GM06990 (cell line): Measurements from ENCODE around the gene PKN2.

Experiments used
- DNase-seq: peaks from one replicate; pipeline ENCODE4 v3.0.0-alpha.2; 2011; ENCODE audit not compliant: insufficient read length; ENCODE audit errors: extremely low read depth
- H3K27me3 ChIP-seq: replicated peaks from 2 replicates; pipeline ENCODE4 v1.6.0; 2011; ENCODE audit warnings: low read length; ENCODE audit not compliant: control insufficient read depth, insufficient read depth
- H3K36me3 ChIP-seq: 2 replicates; pipeline ENCODE4 v1.5.1; 2011; ENCODE audit warnings: low read length; ENCODE audit not compliant: control insufficient read depth, insufficient read depth
- H3K4me3 ChIP-seq: replicated peaks from 2 replicates; pipeline ENCODE4 v1.5.1; 2011; ENCODE audit warnings: low read depth, mild to moderate bottlenecking, control low read depth, low read length
- CTCF ChIP-seq: IDR thresholded peaks from 2 replicates; pipeline ENCODE4 v1.5.1; 2011; ENCODE audit warnings: low read length, control low read depth, mild to moderate bottlenecking, inconsistent platforms; ENCODE audit not compliant: insufficient read depth, poor library complexity, severe bottlenecking

PKN2 gene

GRCh38 chr1:88730132-88730675 lies 46.1 kb downstream of the PKN2 start:
- no peak for TF ChIP-seq CTCF
- Histone ChIP-seq H3K36me3 (no peaks in the 10 kb centered on the region; the same call in 1 of the 2 replicates), H3K4me3 (no peak overlapping the region), H3K27me3 (no peaks in the 10 kb centered on the region)
- no peak for DNase-seq

- H3K4me3 ChIP-seq, result no peak overlapping the region
These were observed 46.9 kb downstream of the PKN2 start for GRCh38 chr1:88730995-88731394.

GRCh38 chr1:88731475-88732269 lies 47.6 kb downstream of the PKN2 start:
- TF ChIP-seq CTCF, result no peak
- Histone ChIP-seq H3K4me3 (no peak overlapping the region), H3K36me3 (no peaks in the 10 kb centered on the region; the same call in 1 of the 2 replicates), H3K27me3 (no peaks in the 10 kb centered on the region)
- DNase-seq, result no peak

More at GRCh38 chr1:88730995-88731394, 46.9 kb downstream of the PKN2 start:
- DNase-seq, result no peak
- no peaks in the 10 kb centered on the region; the same call in 1 of the 2 replicates for H3K36me3 ChIP-seq
- no peaks in the 10 kb centered on the region for H3K27me3 ChIP-seq
- no peak for TF ChIP-seq CTCF

GRCh38 chr1:88735382-88735781 lies 51.3 kb downstream of the PKN2 start:
- no peaks in the 10 kb centered on the region for H3K27me3 ChIP-seq
- no peak for TF ChIP-seq CTCF
- H3K4me3 ChIP-seq, result no peak overlapping the region
- DNase-seq, result no peak
- H3K36me3 ChIP-seq, result no peaks in the 10 kb centered on the region; the same call in 1 of the 2 replicates

GRCh38 chr1:88735909-88736308 lies 51.8 kb downstream of the PKN2 start:
- no peak for DNase-seq
- H3K4me3 ChIP-seq, result no peak overlapping the region
- H3K36me3 ChIP-seq, result no peaks in the 10 kb centered on the region; the same call in 1 of the 2 replicates
- no peaks in the 10 kb centered on the region for H3K27me3 ChIP-seq
- TF ChIP-seq CTCF, result no peak
